Eye (tissue), 1 donor: ENCODE measurements around the gene KCNJ5.

Source experiments
- DNase-seq: peaks from one replicate; pipeline ENCODE4 v3.0.0-alpha.2; 2015

KCNJ5 gene

GRCh38 chr11:128897826-128898225 lies 6.7 kb downstream of the KCNJ5 start:
- no peak for DNase-seq

GRCh38 chr11:128898580-128899344 lies 7.6 kb downstream of the KCNJ5 start:
- no peak for DNase-seq

- no peak for DNase-seq
Measured at GRCh38 chr11:128900468-128900867, 9.3 kb downstream of the KCNJ5 start.

- DNase-seq = peak; percentile 70
Measured at GRCh38 chr11:128901653-128902514, 10.7 kb downstream of the KCNJ5 start.

- DNase-seq = no peak
Measured at GRCh38 chr11:128902515-128903066, 11.4 kb downstream of the KCNJ5 start.

DNA sequence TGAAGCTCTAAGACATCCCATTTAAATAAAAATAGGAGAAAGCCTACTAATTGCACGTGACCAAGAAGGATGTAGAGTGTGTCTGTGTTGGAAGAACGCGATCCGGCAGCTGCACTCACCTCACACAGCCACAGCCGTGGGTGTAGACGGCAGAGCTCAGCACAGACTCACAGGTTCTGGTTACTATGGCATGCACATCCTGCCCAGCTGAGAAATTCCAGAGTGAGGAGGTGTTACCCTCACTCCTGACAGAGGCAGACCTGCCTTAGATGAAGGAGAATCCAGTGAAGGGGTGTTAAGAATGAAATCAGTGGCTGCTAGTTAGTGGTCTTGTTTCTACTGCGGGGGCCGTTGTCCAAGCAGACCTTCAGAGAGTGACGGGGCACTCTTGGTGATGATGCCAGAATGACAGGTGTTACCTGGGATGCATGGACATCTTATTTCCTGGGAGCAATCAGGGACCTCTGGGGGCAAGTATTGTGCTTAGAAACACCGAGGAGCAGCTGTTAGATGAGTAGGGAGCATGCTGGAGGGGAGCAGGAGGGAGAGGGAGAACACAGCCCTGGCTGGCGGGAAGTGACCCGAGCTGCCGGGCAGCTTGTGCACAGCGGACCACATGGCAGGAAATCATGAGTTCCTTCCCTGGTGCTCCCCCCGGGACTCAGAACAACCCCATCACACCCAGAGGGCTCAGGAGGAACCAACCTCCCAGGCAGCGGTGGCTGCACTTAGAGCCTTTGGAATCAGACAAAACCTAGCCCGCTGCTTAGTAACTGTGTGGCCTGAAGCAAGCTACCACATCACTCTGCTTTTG lies 12.3 kb downstream of the KCNJ5 start:
- DNase-seq = peak; percentile 60

GRCh38 chr11:128904303-128904655 lies 13.1 kb downstream of the KCNJ5 start:
- DNase-seq = no peak

- peak; percentile 70 for DNase-seq
Measured at GRCh38 chr11:128904656-128905344, 13.6 kb downstream of the KCNJ5 start.

DNA sequence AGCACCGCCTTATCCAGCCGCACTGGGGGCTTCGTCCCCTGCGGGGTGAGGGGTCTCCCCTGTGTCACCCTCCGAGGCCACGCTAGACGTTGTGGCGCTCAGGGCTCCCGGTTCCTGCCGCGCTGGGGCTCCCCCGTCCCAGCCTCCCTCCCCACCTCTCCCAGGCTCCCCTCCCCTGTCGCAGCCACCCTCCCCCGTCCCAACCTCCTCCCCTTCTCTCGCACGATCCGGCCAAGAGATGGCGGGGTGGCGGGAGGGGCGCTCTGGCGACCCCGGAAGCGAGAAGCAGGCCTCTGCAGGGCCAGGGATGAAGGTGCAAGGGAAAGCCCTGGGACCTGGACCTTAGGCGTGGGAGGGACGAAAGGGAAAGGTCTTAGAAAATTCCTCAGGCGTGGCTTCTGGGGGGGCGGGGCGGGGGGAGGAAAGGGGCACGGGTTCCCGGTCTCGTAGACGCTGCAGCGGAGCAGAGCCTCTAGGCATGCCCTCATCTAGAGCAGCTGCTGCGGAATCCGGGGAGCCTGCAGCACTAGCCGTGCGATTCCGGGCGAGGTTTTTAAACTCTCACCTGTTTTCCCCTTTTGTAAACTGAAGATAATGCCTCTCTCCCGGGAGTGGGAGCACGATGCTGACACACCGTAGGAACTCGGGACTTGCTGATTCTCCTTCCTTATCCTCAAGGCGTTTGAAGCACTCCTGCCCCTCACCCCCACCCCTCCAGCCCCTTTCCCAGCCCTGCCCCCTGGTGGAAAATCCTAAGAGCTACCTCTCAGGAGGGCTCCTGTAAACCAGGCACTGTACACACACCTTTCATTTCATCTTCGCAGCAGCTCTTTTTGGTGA lies 14.4 kb downstream of the KCNJ5 start:
- DNase-seq = peak; percentile 76

DNA sequence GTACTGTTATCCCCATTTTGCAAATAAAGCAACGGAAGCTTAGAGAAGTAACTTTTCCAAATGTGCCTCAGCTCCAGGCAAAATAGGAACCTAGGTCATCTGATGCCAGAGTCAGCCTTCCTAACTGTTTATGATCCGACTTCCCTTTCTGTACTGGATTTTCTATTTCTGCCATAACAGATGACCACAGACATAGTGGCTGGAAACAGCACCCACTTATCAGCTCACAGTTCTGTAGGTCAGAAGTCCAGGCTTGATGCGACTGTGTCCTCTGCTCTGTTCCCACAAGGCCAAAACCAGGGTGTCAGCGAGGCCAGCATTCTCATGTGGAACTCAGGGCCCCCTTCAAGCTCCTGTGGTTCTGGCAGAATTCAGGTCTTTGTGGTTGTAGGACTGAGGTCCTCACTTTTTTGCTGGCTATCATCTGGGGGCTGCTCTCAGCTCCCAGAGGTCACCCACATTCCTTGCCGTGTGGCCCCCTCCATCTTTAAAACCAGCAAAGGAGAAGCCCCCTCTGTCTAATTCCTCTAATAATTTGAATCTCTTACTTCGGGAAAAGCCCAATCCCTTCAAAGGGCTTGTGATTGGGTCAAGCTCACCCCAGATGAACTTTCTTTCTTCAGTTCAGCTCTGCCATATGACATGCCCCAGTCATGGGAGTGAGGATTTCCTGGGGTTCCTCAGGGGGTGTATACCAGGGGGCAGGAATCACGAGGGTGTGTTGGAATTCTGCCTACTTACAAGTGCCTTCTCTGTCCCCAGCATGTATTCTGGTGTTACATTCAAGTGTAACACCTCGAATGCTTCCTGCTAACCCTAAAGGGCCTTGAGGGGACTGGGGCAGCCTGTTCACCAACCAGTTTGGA lies 15.3 kb downstream of the KCNJ5 start:
- no peak for DNase-seq

DNA sequence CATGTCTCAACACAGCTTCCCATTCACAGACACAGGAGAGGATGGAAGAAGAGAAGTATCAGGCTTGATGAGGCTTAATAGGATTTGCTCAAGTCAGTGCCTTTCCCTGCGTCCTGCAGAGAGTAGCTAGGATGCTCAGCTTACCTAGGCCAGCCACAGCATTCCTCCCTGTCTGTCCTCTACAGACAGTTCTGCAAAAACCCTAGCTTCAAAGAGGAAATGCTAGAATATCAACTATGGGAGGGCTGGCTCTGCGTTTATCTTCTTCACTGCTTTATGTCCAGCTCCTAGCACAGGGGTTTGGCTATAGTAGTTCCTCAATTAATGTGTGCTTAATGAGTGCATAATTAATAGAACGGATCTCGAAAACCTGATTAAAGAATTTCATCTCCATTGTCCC lies 16.4 kb downstream of the KCNJ5 start:
- no peak for DNase-seq

DNA sequence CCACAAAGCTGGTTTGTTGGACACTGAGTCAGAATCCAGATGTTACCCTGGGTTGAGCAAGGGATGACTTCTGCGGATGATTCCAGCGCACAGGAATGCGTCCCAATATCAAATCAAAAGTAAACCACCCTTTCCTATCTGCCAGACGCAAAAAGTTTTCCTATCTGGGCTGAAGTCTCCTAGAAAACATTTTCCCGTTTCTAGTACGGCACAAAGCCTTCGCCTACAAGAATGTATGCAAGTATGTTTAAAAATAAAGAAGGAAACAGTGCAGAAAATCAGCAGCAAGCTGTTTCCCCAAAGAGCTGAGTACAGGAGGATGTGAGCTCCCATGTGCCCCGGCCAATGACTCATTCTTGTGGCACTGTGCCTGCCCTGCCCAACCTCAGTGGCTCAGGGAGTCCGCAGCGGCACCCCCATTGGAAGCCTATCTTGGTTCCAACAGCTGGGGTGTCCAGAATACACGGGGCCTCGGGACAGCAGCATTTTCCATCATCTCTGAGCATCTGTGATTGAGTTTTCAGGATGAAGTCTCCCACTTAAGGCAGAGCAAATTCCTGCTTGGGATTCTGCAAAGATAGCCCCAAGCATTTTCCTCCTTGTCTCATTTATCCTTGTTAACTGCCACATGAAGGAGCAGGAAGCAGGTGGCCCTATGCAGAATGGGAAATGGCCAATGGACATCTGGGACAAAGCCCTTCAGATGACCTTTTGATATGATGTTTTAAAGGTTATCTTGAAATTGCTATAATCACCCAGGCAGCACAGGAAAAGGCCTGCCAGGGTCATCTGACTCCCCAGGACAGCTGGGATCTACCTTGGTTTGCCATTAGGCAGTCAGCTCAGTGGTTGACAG lies 17.5 kb downstream of the KCNJ5 start:
- no peak for DNase-seq

GRCh38 chr11:128909438-128910125 lies 18.4 kb downstream of the KCNJ5 start:
- no peak for DNase-seq

DNA sequence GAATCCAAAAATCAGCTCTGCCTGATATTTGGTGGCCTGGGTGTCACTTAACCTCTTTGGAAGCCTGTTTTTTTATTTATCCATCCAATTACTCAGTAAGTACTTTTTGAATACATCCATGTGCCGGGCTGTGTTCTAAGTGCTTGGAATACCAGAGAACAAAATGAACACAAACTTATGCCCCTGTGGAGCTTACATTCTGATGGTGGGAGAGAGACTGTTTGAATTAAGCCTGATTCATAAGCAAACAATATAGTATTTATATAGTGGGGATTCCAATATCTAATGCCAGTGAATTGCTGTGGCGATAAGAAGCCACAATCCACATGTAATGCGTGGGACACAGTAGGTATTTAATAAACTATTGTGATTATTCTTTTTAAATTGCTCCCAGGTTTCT lies 19.4 kb downstream of the KCNJ5 start:
- no peak for DNase-seq

DNA sequence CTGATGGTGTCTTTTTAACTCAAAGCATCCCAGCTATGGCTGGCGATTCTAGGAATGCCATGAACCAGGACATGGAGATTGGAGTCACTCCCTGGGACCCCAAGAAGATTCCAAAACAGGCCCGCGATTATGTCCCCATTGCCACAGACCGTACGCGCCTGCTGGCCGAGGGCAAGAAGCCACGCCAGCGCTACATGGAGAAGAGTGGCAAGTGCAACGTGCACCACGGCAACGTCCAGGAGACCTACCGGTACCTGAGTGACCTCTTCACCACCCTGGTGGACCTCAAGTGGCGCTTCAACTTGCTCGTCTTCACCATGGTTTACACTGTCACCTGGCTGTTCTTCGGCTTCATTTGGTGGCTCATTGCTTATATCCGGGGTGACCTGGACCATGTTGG lies 20.1 kb downstream of the KCNJ5 start:
- DNase-seq = no peak

- DNase-seq = no peak
Measured at GRCh38 chr11:128911701-128912100, 20.5 kb downstream of the KCNJ5 start.

DNA sequence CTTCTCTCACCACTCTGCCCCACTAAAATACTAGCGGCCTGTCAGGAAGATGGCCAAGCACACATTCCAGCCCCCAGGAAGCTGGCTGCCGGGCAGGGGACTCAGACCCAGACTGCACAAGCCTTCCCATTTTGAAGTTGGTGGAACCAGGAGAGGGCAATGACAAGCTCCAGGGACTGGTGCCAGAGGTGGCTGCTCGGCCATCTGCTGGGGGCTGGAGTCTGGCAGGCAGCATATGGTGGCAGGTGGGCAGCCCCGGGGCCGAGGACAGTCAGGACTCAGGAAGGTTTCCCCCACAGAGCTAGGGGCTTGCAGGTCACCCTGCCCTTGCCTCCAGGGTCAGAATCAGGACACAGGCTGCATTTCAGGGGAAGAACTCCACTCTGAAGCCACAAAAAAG lies 22.6 kb downstream of the KCNJ5 start:
- no peak for DNase-seq

DNA sequence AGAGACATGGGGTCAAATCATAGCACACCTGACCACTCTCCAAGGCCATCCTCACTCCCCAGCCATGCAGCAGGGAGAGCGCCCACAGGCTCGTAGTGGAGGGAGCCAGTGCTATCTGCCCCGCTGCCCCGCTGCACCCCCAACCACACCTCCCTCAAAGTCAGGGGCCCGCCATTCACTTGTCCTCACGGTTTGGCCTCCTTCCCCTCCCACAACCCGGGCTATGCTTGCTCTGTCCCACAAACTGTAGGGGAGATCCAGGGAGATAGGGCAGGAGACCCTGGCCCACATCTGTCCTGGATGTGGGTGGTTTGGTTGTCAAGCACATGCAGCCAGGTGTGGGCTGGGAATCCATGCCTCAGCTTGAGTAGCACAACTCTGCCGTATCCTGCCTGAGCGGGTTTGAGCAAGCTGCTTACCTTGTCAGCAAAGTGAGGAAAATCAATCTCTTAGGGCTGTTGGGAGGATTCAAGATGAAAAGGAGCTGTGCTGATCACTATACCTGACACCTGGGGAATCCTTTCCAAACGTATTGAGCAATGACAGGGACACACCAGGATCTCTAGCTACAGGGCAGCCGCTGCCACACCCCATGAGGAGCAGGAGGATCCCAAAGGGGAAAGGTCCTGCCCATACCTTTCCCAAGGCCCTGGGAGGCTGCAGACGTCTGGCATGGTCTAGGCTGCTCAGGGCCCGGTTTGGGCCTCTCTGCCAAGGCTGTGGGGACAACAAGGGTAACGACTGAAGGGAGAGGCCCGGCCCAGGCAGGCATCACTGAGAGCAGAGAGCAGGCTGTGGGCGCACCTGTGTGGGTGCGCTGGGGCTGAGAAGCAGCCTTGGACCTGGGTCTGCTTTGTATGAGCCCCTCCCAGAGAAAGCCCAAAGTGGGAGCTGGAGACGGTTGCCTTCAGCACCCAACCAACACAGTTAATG lies 23.3 kb downstream of the KCNJ5 start:
- no peak for DNase-seq
